Testis (tissue), 3 donors: ENCODE data around the gene VPS35L. TPM values are rescaled to one million over a fixed set of nuclear protein-coding genes. Genes with fewer than 3 reads are reported as not detected.

Source experiments
- DNase-seq: peaks from one replicate; pipeline ENCODE4 v3.0.0-alpha.2; 2019
- H3K27ac ChIP-seq, 2 donors: fragments of 200-600 bp; sonication (generic); one replicate each; pipeline ENCODE4 v1.5.1; 2019
- H3K27me3 ChIP-seq: fragments of 200-600 bp; sonication (generic); one replicate; pipeline ENCODE4 v1.5.1; 2019
- H3K36me3 ChIP-seq: fragments of 200-600 bp; sonication (generic); one replicate; pipeline ENCODE4 v1.5.1; 2017; ENCODE audit warnings: low read depth; ENCODE audit errors: missing control alignments
- H3K4me1 ChIP-seq: fragments of 200-600 bp; sonication (generic); one replicate; pipeline ENCODE4 v1.5.1; 2019
- H3K4me3 ChIP-seq, 2 donors: fragments of 200-600 bp; sonication (generic); one replicate each; pipeline ENCODE4 v1.5.1; 2017 to 2019
- H3K9me3 ChIP-seq: fragments of 200-600 bp; sonication (generic); one replicate; pipeline ENCODE4 v1.5.1; 2017
- CTCF ChIP-seq, 3 experiments: fragments of 450-650 bp in 2 of 3; fragments of 200-600 bp in 1 of 3; sonication (generic) in 1 of 3; IDR thresholded peaks; one replicate each; pipeline ENCODE4 v1.5.1; 2016 to 2019; ENCODE audit warnings: antibody characterized with exemption in 3 of 3, mild to moderate bottlenecking in 2 of 3, moderate library complexity in 1 of 3
- POLR2A ChIP-seq: fragments of 450-650 bp; IDR thresholded peaks from one replicate; pipeline ENCODE4 v1.6.1; 2017; ENCODE audit warnings: antibody characterized with exemption, mild to moderate bottlenecking, moderate library complexity
- WGBS, 2 donors: methylation state at CpG; one replicate each; pipeline ENCODE4 v1.1.5; 2018; 5-methylcytosine and 5-hydroxymethylcytosine counted together
- intact Hi-C: fragments of 100-400 bp; cut with DNase I; formaldehyde crosslinking; loops from one replicate; pipeline ENCODE4 v1.15.1; 2023; ENCODE audit warnings: low total_unique reads
- polyA plus RNA-seq: library from polyadenylated mRNA; stranded (reverse); fragments of 350-450 nt; fragmentation: Illumina TruSeq; extraction: RNeasy Lipid Tissue Mini Kit (QIAGEN cat#74804); gene quantifications from one replicate; pipeline ENCODE4 v1.2.3, GENCODE V29; 2014; ENCODE audit warnings: low read depth, low replicate concordance; ENCODE audit not compliant: insufficient read depth
- total RNA-seq, 2 donors: library from RNA; depleted of rRNA; stranded (reverse); fragments of >200 nt; gene quantifications; one replicate each; pipeline ENCODE4 v1.2.3, GENCODE V29; 2016

VPS35L gene
- total and polyA plus RNA-seq, 3 donors from 2014 or later, result 76.1 to 88.9 (median 80.5) TPM

DNA sequence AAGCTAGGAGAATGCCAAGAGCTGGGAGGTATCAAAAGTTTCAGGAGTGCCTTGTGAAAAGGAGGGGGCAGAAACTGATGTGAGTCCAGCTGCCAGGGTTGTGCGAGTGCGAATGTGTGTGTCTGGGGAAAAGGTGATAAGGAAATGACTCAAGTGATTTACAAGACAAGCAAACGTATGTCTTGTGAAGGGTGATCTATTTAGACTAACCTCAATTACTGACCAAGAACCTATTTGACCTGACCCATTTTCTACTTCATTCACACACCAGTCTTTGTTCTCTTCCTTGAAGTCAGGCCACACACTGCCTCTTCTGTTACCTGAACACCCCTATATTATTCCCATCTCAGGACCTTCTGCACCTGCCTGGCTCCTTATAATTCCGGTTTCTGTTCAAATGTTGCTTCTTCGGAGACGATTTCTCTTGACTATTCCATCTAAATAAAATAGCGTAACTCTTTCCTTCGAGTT, 34.6 kb upstream of the VPS35L start:
- H3K9me3 ChIP-seq, result no peaks in the 10 kb centered on the region
- no peaks in the 10 kb centered on the region for H3K36me3 ChIP-seq
- no peak for DNase-seq
- H3K27me3 ChIP-seq, result no peaks in the 10 kb centered on the region
- peak overlapping the region; percentile 66 to 86 for H3K27ac ChIP-seq
- intact Hi-C loops, result no loop called here
- peaks cover 17% of the 10 kb centered on the region for H3K4me1 ChIP-seq
- 3 to 7% methylated on average over 8 of the region's 8 CpGs for WGBS, 2 donors
- peak overlapping the region; percentile 85 to 88 for H3K4me3 ChIP-seq
- TF ChIP-seq POLR2A, result no peak
- no peak for TF ChIP-seq CTCF (IDR thresholded peaks at IDR 0.05)

DNA sequence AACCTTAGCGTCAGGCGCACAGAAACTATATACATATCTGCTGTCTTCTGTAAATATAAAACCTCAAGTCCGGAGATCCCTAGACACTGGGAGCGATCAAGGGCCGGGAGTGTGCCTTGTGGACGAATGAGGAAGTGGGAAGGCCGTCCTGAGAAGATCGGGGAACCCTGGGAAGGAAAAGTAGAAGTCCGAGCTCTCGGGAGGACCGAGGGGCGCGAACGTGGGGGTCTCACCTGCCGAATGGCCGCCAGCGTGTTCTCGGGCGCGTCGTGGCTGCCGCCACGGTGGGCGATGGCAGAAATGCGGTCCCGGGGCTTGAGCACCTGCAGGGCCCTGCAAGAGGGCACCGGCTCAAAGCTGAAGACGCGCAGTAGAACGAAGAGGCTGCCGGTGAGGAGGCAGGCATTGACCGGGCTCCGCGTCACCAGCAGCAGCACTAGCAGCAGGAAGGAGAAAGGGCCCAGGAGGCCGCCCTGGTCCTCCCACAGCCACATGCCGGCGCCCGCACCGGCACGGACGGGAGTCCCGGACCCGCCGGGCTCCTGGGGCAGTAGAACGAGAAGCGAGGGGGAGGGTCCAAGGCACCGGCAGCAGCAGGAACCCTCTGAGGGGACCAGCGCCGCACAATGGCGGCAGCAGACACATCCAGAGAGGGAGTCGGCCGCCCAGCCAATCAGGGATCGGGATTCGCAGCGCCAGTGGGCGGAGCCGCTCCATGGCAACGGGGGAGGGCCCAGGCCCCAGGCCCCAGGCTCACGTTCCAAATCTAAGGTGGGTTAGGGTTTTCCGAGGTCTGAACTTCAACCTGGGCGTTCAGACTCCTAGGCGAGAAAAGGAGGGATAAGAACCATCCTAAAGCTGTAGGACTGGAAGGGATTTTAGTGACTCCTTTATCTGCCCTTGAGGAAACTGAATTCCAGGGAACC, 33.8 kb upstream of the VPS35L start, which contains the start of gene GDE1:
Gene GDE1 (minus strand): TSS at position 628 of the 926 bp plus-strand sequence. CDS start 134 bp downstream, at position 494.
- peaks cover 17% of the 10 kb centered on the region for H3K4me1 ChIP-seq
- H3K4me3 ChIP-seq, result peak within 1 kb of the TSS; percentile 85 to 90
- no peaks in the 10 kb centered on the region for H3K9me3 ChIP-seq
- WGBS, 2 donors, result 0 to 1% methylated on average over 32 to 62 of the region's 62 CpGs
- H3K36me3 ChIP-seq, result no peaks in the 10 kb centered on the region
- no peaks in the 10 kb centered on the region for H3K27me3 ChIP-seq
- TF ChIP-seq POLR2A (peak; percentile 63), CTCF (IDR thresholded peaks at IDR 0.05) (no peak)
- peak within 1 kb of the TSS; percentile 66 to 86 for H3K27ac ChIP-seq
- DNase-seq, result peak; percentile 99
- intact Hi-C loops, result no loop called here

- Histone ChIP-seq H3K27ac (peak overlapping the region in 1 of 2 donors; percentile 86), H3K4me1 (peaks cover 17% of the 10 kb centered on the region), H3K36me3 (no peaks in the 10 kb centered on the region), H3K9me3 (no peaks in the 10 kb centered on the region), H3K4me3 (peak overlapping the region; percentile 85 to 90), H3K27me3 (no peaks in the 10 kb centered on the region)
- DNase-seq, result no peak
- WGBS, 2 donors, result 25 to 26% methylated on average over 5 of the region's 5 CpGs
- TF ChIP-seq POLR2A, result no peak
- intact Hi-C loops, result no loop called here
Measured at GRCh38 chr16:19522397-19522732, 33.1 kb upstream of the VPS35L start.

DNA sequence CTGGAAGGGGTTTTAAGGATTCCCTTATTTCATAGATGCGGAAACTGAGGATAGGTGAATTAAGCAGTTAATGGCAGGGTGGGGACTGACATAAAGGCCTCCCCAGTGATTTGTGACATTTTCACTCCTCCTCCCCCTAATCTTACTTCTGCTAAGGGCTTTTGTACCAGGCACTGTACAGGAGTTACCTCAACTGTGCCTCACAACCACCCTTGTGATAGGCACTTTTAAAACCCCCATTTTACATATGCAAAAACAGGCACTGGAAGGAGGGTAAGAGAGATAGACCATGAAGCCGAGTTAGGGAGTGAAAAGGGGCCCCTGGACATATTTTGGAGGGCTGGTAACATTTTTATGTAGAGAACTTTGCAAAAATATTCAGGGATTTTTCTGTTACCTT, 32.7 kb upstream of the VPS35L start:
- peak overlapping the region; percentile 80 to 90 for H3K4me3 ChIP-seq
- WGBS, 2 donors, result 61 to 76% methylated on average over 2 of the region's 2 CpGs
- TF ChIP-seq CTCF (IDR thresholded peaks at IDR 0.05), result no peak
- no peak for TF ChIP-seq POLR2A
- H3K36me3 ChIP-seq, result no peaks in the 10 kb centered on the region
- H3K27ac ChIP-seq, result peak overlapping the region in 1 of 2 donors; percentile 86
- no peaks in the 10 kb centered on the region for H3K27me3 ChIP-seq
- no peaks in the 10 kb centered on the region for H3K9me3 ChIP-seq
- no peak for DNase-seq
- H3K4me1 ChIP-seq, result peaks cover 17% of the 10 kb centered on the region
- intact Hi-C loops, result no loop called here

GRCh38 chr16:19523184-19523558, 32.3 kb upstream of the VPS35L start:
- DNase-seq, result no peak
- intact Hi-C loops, result no loop called here
- H3K4me3 ChIP-seq, result peak overlapping the region; percentile 80 to 90
- H3K27ac ChIP-seq, result peak overlapping the region in 1 of 2 donors; percentile 74
- 57 to 60% methylated on average over 18 of the region's 18 CpGs for WGBS, 2 donors
- H3K36me3 ChIP-seq, result no peaks in the 10 kb centered on the region
- H3K9me3 ChIP-seq, result no peaks in the 10 kb centered on the region
- peaks cover 17% of the 10 kb centered on the region for H3K4me1 ChIP-seq
- TF ChIP-seq POLR2A, result no peak
- TF ChIP-seq CTCF (IDR thresholded peaks at IDR 0.05), result no peak
- no peaks in the 10 kb centered on the region for H3K27me3 ChIP-seq
